WERI-Rb-1 (cell line): ENCODE results near the gene ZNF836.
"Not testable (repeated sequence)": the region's sequence is repeated elsewhere in the genome, so short reads cannot be mapped to it uniquely, and the experiment has no call there.

Experiments
- DNase-seq: peaks from one replicate; pipeline ENCODE4 v3.0.0-alpha.2; 2020
- H3K27ac ChIP-seq: fragments of 250-450 bp; sonication (Bioruptor Pico); 2 replicates; pipeline ENCODE4 v1.5.1; 2020; ENCODE audit warnings: mild to moderate bottlenecking, moderate library complexity
- H3K27me3 ChIP-seq: fragments of 250-450 bp; sonication (Bioruptor Pico); 2 replicates; pipeline ENCODE4 v1.5.1; 2021; ENCODE audit warnings: mild to moderate bottlenecking, low read depth, moderate library complexity; ENCODE audit not compliant: insufficient read depth, severe bottlenecking
- H3K36me3 ChIP-seq: fragments of 250-450 bp; sonication (Bioruptor Pico); 2 replicates; pipeline ENCODE4 v1.5.1; 2020; ENCODE audit warnings: mild to moderate bottlenecking, moderate library complexity
- H3K4me3 ChIP-seq: 2 replicates; pipeline ENCODE4 v1.5.1; 2011; ENCODE audit warnings: low read depth, mild to moderate bottlenecking, control low read depth, low read length
- H3K9me3 ChIP-seq: fragments of 250-450 bp; sonication (Bioruptor Pico); 2 replicates; pipeline ENCODE4 v1.5.1; 2021; ENCODE audit warnings: mild to moderate bottlenecking, moderate library complexity; ENCODE audit not compliant: severe bottlenecking
- TF ChIP-seq, protein P1 (sequence below): IDR thresholded peaks from 2 replicates; pipeline ENCODE4 v1.5.1; 2011; ENCODE audit warnings: low read depth, mild to moderate bottlenecking, control low read depth, inconsistent platforms, low read length

The ZNF836 gene

DNA sequence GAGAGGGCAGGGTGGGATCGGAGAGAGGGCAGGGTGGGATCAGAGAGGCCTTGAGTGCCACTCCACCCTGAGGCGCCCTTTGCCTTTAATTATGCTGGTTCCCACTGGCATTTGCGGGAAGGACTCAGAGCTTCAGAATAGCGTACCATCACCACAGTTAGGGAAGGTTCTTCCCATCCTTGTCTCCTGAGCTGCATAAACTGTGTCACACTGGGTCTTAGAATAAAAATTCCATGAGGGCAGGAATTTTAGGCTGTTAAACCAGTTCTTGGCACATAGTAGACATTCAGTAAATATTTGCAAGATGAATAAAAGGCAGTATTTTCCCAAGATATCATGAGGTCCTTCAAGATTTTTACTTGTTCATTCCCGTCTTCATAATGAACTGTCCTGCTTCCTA, 42.8 kb upstream of the ZNF836 start:
- no peaks in the 10 kb centered on the region for H3K27me3 ChIP-seq
- H3K27ac ChIP-seq, result no peak overlapping the region
- DNase-seq, result no peak
- H3K36me3 ChIP-seq, result peaks cover 94% of the 10 kb centered on the region
- TF ChIP-seq, protein P1, sequence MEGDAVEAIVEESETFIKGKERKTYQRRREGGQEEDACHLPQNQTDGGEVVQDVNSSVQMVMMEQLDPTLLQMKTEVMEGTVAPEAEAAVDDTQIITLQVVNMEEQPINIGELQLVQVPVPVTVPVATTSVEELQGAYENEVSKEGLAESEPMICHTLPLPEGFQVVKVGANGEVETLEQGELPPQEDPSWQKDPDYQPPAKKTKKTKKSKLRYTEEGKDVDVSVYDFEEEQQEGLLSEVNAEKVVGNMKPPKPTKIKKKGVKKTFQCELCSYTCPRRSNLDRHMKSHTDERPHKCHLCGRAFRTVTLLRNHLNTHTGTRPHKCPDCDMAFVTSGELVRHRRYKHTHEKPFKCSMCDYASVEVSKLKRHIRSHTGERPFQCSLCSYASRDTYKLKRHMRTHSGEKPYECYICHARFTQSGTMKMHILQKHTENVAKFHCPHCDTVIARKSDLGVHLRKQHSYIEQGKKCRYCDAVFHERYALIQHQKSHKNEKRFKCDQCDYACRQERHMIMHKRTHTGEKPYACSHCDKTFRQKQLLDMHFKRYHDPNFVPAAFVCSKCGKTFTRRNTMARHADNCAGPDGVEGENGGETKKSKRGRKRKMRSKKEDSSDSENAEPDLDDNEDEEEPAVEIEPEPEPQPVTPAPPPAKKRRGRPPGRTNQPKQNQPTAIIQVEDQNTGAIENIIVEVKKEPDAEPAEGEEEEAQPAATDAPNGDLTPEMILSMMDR, result no peak
- H3K9me3 ChIP-seq, result no peaks in the 10 kb centered on the region
- no peak overlapping the region for H3K4me3 ChIP-seq

DNA sequence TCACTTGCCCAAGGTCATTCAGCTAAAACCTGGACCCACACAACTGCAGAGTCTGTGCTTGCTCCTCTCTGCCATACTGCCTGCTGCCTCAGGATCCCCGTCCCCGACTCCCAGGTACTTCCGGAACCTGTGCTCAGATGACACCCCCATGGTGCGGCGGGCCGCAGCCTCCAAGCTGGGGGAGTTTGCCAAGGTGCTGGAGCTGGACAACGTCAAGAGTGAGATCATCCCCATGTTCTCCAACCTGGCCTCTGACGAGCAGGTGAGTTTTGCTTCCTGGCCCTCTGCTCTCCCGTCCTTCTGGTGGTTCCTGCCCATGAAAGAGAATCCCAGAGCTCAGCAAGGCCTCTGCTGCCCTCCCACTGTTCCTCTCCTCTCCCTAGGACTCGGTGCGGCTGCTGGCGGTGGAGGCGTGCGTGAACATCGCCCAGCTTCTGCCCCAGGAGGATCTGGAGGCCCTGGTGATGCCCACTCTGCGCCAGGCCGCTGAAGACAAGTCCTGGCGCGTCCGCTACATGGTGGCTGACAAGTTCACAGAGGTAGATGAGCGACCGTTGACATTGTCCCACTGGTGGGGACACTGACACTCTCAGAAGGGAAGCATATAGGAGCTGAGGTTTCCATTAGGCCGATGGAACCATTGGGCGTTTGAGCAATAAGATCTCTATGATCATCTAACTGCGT, 41.3 kb upstream of the ZNF836 start:
- Histone ChIP-seq H3K9me3 (no peaks in the 10 kb centered on the region), H3K36me3 (peaks cover 90% of the 10 kb centered on the region), H3K4me3 (no peak overlapping the region), H3K27me3 (no peaks in the 10 kb centered on the region), H3K27ac (no peak overlapping the region)
- TF ChIP-seq, protein P1, result no peak
- no peak for DNase-seq

GRCh38 chr19:52211926-52212571, 40.6 kb upstream of the ZNF836 start:
- H3K36me3 ChIP-seq, result peaks cover 90% of the 10 kb centered on the region
- no peak for DNase-seq
- TF ChIP-seq, protein P1, result no peak

DNA sequence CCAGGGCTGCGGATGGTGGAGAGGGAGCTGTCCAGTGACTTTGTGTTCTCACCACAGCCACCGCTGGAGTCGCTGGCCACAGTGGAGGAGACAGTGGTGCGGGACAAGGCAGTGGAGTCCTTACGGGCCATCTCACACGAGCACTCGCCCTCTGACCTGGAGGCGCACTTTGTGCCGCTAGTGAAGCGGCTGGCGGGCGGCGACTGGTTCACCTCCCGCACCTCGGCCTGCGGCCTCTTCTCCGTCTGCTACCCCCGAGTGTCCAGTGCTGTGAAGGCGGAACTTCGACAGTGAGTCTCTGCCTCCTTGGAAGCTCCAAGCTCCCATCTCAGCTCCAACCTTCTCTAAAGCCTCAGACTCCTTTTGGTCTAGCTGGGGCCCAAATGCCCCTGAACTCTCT, 39.8 kb upstream of the ZNF836 start:
- Histone ChIP-seq H3K9me3 (no peaks in the 10 kb centered on the region), H3K36me3 (peaks cover 90% of the 10 kb centered on the region), H3K4me3 (no peak overlapping the region), H3K27me3 (no peaks in the 10 kb centered on the region), H3K27ac (no peak overlapping the region)
- no peak for DNase-seq
- TF ChIP-seq, protein P1, result no peak

More at GRCh38 chr19:52211926-52212571, 40.6 kb upstream of the ZNF836 start:
- no peaks in the 10 kb centered on the region for H3K9me3 ChIP-seq
- no peak overlapping the region for H3K27ac ChIP-seq
- no peak overlapping the region for H3K4me3 ChIP-seq
- no peaks in the 10 kb centered on the region for H3K27me3 ChIP-seq

- Histone ChIP-seq H3K4me3 (no peak overlapping the region), H3K27me3 (no peaks in the 10 kb centered on the region), H3K36me3 (peaks cover 92% of the 10 kb centered on the region), H3K27ac (no peak overlapping the region), H3K9me3 (no peaks in the 10 kb centered on the region)
- TF ChIP-seq, protein P1, result no peak
- DNase-seq, result no peak
These were observed 35.1 kb upstream of the ZNF836 start for GRCh38 chr19:52206481-52206880.

DNA sequence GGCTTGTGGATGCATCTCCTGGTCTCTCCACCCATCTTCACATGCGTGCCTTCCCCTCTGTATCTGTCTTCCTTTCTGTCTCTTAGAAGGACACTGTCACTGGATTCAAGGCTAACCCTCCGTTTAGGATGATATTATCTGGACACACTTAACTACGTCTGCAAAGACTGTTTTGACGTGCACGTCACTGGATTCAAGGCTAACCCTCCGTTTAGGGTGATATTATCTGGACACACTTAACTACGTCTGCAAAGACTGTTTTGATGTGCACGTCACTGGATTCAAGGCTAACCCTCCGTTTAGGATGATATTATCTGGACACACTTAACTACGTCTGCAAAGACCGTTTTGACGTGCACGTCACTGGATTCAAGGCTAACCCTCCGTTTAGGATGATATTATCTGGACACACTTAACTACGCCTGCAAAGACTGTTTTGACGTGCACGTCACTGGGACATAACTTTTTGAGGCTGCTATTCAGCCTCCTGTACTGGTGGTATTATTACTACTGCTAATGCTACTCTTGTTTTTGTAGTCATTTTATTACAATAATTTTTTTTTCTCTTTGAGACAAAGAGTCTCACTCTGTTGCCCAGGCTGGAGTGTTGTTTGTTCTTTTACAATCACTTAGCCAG, 29.5 kb upstream of the ZNF836 start:
- not testable (repeated sequence) for H3K27ac ChIP-seq, H3K9me3 ChIP-seq, H3K27me3 ChIP-seq, H3K4me3 ChIP-seq, DNase-seq
- H3K36me3 ChIP-seq, result peaks cover 75% of the 10 kb centered on the region
